Pericardium fibroblast (primary cell): ENCODE measurements around the gene UBE2M. TPM values are rescaled to one million over a fixed set of nuclear protein-coding genes. Genes with fewer than 3 reads are reported as not detected.

ENCODE experiments used
- total RNA-seq: library from RNA; depleted of rRNA; stranded (reverse); fragments of >200 nt; gene quantifications from 2 replicates; pipeline ENCODE4 v1.2.3, GENCODE V29; 2015

Gene UBE2M
- total RNA-seq = 22.0 and 27.4 TPM in 2 replicates

DNA sequence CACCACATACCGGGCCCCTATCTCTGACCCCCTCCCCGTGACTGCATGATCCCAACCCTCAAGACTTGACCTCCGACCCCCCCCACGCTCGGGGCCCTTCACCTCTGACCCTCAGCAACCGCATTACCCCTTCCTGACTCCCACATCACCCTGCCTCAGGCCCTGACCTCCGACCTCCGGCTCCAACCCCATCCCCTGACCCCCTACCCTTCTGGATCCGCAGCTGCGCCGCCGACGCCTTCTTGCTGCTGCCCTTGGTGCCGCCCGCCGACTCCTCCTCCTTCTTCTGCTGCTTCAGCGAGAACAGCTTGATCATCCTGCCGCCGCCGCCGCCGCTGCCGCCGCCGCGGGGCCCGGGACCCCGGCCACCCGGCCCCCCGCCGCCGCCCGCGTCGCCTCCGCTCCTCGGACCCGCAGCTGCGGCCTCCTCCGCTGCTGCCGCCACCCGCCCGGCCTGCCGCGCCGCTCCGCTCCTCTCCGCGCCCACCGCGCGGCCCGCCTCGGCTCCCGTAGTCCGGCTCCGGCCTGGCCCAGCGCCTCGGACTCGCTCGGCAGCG, at the start of gene UBE2M:
TSS of gene UBE2M (minus strand) at position 546 of the 557 bp plus-strand sequence. CDS start at position 316, 230 bp downstream.

GRCh38 chr19:58572818-58573657, 14.6 kb upstream of the UBE2M start, which contains the start of gene MZF1:
Gene MZF1, minus strand, starts transcription at chr19:58573335. Its CDS starts 1,946 bp downstream, at chr19:58571389.

GRCh38 chr19:58554494-58555368, 3.7 kb downstream of the UBE2M start, which contains the start of gene CHMP2A:
Gene CHMP2A, minus strand, starts transcription at chr19:58555105. Its CDS starts 893 bp downstream, at chr19:58554212.

GRCh38 chr19:58543826-58544590, 14.4 kb downstream of the UBE2M start, which contains the start of gene TRIM28:
Gene TRIM28, plus strand, starts transcription at chr19:58544064. Its CDS starts 694 bp downstream, at chr19:58544758.

GRCh38 chr19:58519355-58520256, 38.8 kb downstream of the UBE2M start, which contains the start of gene ZBTB45:
Gene ZBTB45, minus strand, starts transcription at chr19:58519810. Its CDS starts 2,137 bp downstream, at chr19:58517673.

GRCh38 chr19:58511353-58512208, 46.8 kb downstream of the UBE2M start, which contains the start of gene SLC27A5:
Gene SLC27A5, minus strand, starts transcription at chr19:58511992. Its CDS starts 37 bp downstream, at chr19:58511955.

Other genes starting within 250 kb of the UBE2M start
- 1.9 and 2.0 TPM in 2 replicates for gene ZSCAN22, start 231.6 kb downstream of the UBE2M start, total RNA-seq
- 16.1 and 31.5 TPM in 2 replicates for gene A1BG, start 205.1 kb downstream of the UBE2M start, total RNA-seq
- 0.17 and 0.47 TPM in 2 replicates for gene ZNF497, start 195.9 kb downstream of the UBE2M start, total RNA-seq
- gene ZNF837, start 177.6 kb downstream of the UBE2M start, total RNA-seq = 3.3 and 7.1 TPM in 2 replicates
- gene RPS5, start 171.3 kb downstream of the UBE2M start, total RNA-seq = 2,866 and 3,935 TPM in 2 replicates
- 0.09 TPM in 1 of 2 replicates, not detected in the other for gene RNF225, start 163.0 kb downstream of the UBE2M start, total RNA-seq
- 9.0 and 18.3 TPM in 2 replicates for gene ZNF584, start 150.0 kb downstream of the UBE2M start, total RNA-seq
- 3.8 and 4.4 TPM in 2 replicates for gene ZNF132, start 118.5 kb downstream of the UBE2M start, total RNA-seq
- 6.2 and 7.1 TPM in 2 replicates for gene ZNF324B, start 107.0 kb downstream of the UBE2M start, total RNA-seq
- gene ZNF324, start 91.5 kb downstream of the UBE2M start, total RNA-seq = 9.4 and 10.4 TPM in 2 replicates
- gene ZNF446, start 82.3 kb downstream of the UBE2M start, total RNA-seq = 14.0 and 15.7 TPM in 2 replicates
- 2.8 and 3.0 TPM in 2 replicates for gene SLC27A5, start 46.6 kb downstream of the UBE2M start, total RNA-seq
- 15.2 and 15.5 TPM in 2 replicates for gene ZBTB45, start 38.8 kb downstream of the UBE2M start, total RNA-seq
- 231 and 262 TPM in 2 replicates for gene TRIM28, start 14.5 kb downstream of the UBE2M start, total RNA-seq
- gene CHMP2A, start 3.5 kb downstream of the UBE2M start, total RNA-seq = 106 and 140 TPM in 2 replicates
- 11.6 and 18.3 TPM in 2 replicates for gene MZF1, start 14.7 kb upstream of the UBE2M start, total RNA-seq